Measurements from ENCODE around the gene CPNE7. TPM values are rescaled to one million over a fixed set of nuclear protein-coding genes. Genes with fewer than 3 reads are reported as not detected.

The CPNE7 gene
- total and polyA plus RNA-seq, 2 of the 13 experiments (the other 11 are each of a cell fraction or from before 2014, with no cell fraction given): 0.59 TPM; not detected in 1

DNA sequence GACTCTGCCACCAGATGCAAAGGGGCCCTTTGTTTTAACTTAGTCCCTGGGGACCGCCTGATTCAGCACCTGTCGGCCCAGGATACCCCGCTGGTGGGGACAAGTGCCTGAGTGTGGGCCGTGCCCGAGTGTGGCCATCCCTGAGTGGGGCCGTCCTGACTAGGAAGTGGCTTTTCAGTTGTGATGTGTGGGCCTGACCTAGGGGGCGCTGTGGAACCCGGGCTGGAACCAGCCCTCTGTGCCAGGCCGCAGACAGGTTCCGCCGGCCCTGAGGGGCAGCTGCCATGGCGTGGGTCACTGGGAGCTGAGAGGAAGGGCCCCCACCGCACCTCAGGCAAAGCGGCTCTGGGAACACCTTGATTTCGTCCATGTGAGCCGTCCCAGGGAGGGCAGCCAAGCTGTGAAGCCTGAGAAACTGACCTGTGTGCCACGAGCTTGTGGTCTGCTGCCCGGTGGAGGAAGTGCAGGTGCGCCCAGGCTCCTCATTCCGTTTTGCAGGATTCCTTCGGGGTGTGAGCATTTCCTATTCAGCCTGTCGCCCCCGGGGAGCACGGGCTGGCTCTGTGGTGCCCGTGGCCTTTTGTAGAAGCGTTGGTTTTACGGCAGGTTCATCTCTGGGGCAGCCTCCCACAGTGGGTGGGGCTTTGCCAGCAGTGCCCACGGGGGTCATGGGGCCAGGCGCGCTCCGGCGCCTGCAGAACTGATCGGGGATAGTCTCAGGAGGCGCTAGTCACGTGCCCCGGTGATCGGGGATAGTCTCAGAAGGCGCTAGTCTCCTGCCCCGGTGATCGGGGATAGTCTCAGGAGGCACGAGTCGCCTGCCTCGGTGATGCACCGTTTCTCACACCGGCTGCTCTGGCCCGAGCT is 9.8 kb upstream of the CPNE7 start (continued):
- TF ChIP-seq ZNF441 (CRISPR knock-in tag; IDR thresholded peaks at IDR 0.05; ENCODE audit: borderline replicate concordance): no peak
- TF ChIP-seq, protein P1, sequence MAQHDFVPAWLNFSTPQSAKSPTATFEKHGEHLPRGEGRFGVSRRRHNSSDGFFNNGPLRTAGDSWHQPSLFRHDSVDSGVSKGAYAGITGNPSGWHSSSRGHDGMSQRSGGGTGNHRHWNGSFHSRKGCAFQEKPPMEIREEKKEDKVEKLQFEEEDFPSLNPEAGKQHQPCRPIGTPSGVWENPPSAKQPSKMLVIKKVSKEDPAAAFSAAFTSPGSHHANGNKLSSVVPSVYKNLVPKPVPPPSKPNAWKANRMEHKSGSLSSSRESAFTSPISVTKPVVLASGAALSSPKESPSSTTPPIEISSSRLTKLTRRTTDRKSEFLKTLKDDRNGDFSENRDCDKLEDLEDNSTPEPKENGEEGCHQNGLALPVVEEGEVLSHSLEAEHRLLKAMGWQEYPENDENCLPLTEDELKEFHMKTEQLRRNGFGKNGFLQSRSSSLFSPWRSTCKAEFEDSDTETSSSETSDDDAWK (CRISPR knock-in tag; IDR thresholded peaks at IDR 0.05): no peak
- TF ChIP-seq, protein P2, sequence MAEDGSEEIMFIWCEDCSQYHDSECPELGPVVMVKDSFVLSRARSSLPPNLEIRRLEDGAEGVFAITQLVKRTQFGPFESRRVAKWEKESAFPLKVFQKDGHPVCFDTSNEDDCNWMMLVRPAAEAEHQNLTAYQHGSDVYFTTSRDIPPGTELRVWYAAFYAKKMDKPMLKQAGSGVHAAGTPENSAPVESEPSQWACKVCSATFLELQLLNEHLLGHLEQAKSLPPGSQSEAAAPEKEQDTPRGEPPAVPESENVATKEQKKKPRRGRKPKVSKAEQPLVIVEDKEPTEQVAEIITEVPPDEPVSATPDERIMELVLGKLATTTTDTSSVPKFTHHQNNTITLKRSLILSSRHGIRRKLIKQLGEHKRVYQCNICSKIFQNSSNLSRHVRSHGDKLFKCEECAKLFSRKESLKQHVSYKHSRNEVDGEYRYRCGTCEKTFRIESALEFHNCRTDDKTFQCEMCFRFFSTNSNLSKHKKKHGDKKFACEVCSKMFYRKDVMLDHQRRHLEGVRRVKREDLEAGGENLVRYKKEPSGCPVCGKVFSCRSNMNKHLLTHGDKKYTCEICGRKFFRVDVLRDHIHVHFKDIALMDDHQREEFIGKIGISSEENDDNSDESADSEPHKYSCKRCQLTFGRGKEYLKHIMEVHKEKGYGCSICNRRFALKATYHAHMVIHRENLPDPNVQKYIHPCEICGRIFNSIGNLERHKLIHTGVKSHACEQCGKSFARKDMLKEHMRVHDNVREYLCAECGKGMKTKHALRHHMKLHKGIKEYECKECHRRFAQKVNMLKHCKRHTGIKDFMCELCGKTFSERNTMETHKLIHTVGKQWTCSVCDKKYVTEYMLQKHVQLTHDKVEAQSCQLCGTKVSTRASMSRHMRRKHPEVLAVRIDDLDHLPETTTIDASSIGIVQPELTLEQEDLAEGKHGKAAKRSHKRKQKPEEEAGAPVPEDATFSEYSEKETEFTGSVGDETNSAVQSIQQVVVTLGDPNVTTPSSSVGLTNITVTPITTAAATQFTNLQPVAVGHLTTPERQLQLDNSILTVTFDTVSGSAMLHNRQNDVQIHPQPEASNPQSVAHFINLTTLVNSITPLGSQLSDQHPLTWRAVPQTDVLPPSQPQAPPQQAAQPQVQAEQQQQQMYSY (CRISPR knock-in tag; IDR thresholded peaks at IDR 0.05): no peak
- peak; percentile 72 for TF ChIP-seq NCOA5 (CRISPR knock-in tag; IDR thresholded peaks at IDR 0.05)
- TF ChIP-seq POLR2AphosphoS5 (IDR thresholded peaks at IDR 0.05; ENCODE audit: low read depth, low read length): peak; percentile 18
- TF ChIP-seq RFX1 (IDR thresholded peaks at IDR 0.05): no peak
- peak; percentile 46; the same call in 1 of the 2 replicates for TF ChIP-seq TOPORS (CRISPR knock-in tag; IDR thresholded peaks at IDR 0.05)
- no peak for TF ChIP-seq ZFP36L2 (CRISPR knock-in tag; IDR thresholded peaks at IDR 0.05)
- TF ChIP-seq ZNF670 (CRISPR knock-in tag; IDR thresholded peaks at IDR 0.05; ENCODE audit: borderline replicate concordance): 0 out of 2 replicates have a peak, but pooled peaks have one; percentile 17
- 0 out of 2 replicates have a peak, but pooled peaks have one; percentile 39 for TF ChIP-seq ISX (CRISPR knock-in tag; conservative IDR thresholded peaks at IDR 0.05)
- peak; percentile 82 for TF ChIP-seq ZNF367 (CRISPR knock-in tag; IDR thresholded peaks at IDR 0.05; ENCODE audit: borderline replicate concordance)
- peak; percentile 68; the same call in 1 of the 2 replicates for TF ChIP-seq ZNF782 (CRISPR knock-in tag; IDR thresholded peaks at IDR 0.05; ENCODE audit: borderline replicate concordance)
- TF ChIP-seq, protein P3, sequence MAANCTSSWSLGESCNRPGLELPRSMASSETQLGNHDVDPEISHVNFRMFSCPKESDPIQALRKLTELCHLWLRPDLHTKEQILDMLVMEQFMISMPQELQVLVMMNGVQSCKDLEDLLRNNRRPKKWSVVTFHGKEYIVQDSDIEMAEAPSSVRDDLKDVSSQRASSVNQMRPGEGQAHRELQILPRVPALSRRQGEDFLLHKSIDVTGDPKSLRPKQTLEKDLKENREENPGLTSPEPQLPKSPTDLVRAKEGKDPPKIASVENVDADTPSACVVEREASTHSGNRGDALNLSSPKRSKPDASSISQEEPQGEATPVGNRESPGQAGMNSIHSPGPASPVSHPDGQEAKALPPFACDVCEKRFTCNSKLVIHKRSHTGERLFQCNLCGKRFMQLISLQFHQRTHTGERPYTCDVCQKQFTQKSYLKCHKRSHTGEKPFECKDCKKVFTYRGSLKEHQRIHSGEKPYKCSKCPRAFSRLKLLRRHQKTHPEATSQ (CRISPR knock-in tag; IDR thresholded peaks at IDR 0.05; ENCODE audit: borderline replicate concordance): 0 out of 2 replicates have a peak, but pooled peaks have one; percentile 5
- TF ChIP-seq, protein P4, sequence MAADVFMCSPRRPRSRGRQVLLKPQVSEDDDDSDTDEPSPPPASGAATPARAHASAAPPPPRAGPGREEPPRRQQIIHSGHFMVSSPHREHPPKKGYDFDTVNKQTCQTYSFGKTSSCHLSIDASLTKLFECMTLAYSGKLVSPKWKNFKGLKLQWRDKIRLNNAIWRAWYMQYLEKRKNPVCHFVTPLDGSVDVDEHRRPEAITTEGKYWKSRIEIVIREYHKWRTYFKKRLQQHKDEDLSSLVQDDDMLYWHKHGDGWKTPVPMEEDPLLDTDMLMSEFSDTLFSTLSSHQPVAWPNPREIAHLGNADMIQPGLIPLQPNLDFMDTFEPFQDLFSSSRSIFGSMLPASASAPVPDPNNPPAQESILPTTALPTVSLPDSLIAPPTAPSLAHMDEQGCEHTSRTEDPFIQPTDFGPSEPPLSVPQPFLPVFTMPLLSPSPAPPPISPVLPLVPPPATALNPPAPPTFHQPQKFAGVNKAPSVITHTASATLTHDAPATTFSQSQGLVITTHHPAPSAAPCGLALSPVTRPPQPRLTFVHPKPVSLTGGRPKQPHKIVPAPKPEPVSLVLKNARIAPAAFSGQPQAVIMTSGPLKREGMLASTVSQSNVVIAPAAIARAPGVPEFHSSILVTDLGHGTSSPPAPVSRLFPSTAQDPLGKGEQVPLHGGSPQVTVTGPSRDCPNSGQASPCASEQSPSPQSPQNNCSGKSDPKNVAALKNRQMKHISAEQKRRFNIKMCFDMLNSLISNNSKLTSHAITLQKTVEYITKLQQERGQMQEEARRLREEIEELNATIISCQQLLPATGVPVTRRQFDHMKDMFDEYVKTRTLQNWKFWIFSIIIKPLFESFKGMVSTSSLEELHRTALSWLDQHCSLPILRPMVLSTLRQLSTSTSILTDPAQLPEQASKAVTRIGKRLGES (CRISPR knock-in tag; IDR thresholded peaks at IDR 0.05; ENCODE audit: borderline replicate concordance): peak; percentile 75; the same call in 1 of the 2 replicates
- TF ChIP-seq, protein P5, sequence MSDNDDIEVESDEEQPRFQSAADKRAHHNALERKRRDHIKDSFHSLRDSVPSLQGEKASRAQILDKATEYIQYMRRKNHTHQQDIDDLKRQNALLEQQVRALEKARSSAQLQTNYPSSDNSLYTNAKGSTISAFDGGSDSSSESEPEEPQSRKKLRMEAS (IDR thresholded peaks at IDR 0.05): peak; percentile 47; the same call in 1 of the 2 replicates
- TF ChIP-seq, protein P6, sequence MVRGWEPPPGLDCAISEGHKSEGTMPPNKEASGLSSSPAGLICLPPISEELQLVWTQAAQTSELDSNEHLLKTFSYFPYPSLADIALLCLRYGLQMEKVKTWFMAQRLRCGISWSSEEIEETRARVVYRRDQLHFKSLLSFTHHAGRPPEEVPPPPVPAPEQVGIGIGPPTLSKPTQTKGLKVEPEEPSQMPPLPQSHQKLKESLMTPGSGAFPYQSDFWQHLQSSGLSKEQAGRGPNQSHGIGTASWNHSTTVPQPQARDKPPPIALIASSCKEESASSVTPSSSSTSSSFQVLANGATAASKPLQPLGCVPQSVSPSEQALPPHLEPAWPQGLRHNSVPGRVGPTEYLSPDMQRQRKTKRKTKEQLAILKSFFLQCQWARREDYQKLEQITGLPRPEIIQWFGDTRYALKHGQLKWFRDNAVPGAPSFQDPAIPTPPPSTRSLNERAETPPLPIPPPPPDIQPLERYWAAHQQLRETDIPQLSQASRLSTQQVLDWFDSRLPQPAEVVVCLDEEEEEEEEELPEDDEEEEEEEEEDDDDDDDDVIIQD (CRISPR knock-in tag; IDR thresholded peaks at IDR 0.05; ENCODE audit: low read depth): peak; percentile 51; the same call in 1 of the 2 replicates

Measured in HepG2 (cell line).